GM12873 (cell line): ENCODE results near the gene PUS3.

Experiments
- CTCF ChIP-seq: IDR thresholded peaks from 2 replicates; pipeline ENCODE4 v1.5.1; 2012; ENCODE audit warnings: low read depth, mild to moderate bottlenecking, moderate library complexity, low read length, control low read depth; ENCODE audit not compliant: insufficient read depth; ENCODE audit errors: missing control alignments

Gene PUS3

GRCh38 chr11:125871391-125872137 is 31.4 kb downstream of the PUS3 start:
- peak; percentile 52 for TF ChIP-seq CTCF

- TF ChIP-seq CTCF: no peak
Observed at GRCh38 chr11:125869521-125869920, 33.5 kb downstream of the PUS3 start.

GRCh38 chr11:125846188-125846587 is 56.8 kb downstream of the PUS3 start:
- no peak for TF ChIP-seq CTCF
